Measurements from ENCODE around the gene MYBPH. TPM values are rescaled to one million over a fixed set of nuclear protein-coding genes. Genes with fewer than 3 reads are reported as not detected.

MYBPH gene
- total RNA-seq, 1 experiment from 2014 or later = not detected

DNA sequence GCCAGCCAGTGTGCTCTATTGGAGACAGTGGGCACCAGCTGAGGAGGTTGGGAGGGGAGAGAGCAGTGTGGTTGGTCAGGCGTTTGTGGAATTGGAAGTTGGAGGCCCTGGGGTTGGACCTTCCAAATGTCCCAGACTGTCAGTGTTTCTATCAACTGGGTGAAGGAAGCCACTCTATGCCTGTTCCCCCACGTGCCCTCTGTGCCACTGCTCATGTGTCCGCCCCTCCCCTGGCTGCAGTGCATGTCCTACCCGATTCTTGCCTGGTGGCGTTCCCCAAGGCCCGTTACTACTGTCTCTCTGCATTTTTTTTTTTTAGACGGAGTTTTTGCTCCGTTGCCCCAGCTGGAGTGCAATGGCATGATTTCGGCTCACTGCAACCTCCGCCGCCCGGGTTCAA is 27.0 kb downstream of the MYBPH start:
- no peak for DNase-seq (ENCODE audit: low read depth)

DNA sequence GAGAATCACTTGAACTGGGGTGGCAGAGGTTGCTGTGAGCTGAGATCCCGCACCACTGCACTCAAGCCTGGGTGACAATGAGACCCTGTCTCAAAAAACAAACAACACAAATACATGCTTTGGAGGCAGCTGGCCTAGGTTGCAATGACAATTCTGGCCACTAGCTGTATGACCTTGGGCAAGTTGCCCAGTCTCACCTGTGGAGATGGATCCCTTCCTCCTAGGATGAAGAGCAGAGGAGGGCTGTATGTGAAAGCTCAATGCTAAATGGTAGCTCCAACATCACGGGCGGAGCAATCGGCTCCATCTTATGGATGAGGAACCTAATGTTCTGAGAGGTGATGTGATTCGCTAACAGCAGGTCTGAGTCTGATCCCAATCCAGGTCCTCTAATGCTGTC is 27.5 kb downstream of the MYBPH start:
- no peak for DNase-seq (ENCODE audit: low read depth)

DNA sequence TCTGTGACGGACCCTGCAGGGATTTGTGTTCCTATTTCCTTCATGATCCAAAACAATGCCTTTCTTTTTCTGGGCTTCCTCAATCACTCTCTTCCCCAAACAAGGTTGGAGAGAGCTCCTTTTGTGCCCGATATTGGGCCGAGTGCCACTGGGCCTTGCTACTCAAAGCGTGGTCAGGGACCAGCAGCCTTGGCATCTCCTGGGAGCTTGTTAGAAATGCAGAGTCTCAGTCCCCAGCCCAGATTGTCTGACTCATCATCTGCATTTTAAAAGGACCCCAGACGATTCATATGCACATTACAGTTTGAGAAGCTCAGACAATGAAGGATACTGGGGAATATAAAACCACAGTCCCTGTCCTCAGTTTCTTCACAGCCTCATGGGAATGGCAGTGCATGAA is 28.2 kb downstream of the MYBPH start:
- no peak for DNase-seq (ENCODE audit: low read depth)

- DNase-seq (ENCODE audit: low read depth) = no peak
These were observed 29.1 kb downstream of the MYBPH start for GRCh38 chr1:203146537-203146936.

- DNase-seq (ENCODE audit: low read depth) = no peak
These were observed 29.6 kb downstream of the MYBPH start for GRCh38 chr1:203146042-203146369.

GRCh38 chr1:203145321-203146041 is 30.1 kb downstream of the MYBPH start:
- no peak for DNase-seq (ENCODE audit: low read depth)

DNA sequence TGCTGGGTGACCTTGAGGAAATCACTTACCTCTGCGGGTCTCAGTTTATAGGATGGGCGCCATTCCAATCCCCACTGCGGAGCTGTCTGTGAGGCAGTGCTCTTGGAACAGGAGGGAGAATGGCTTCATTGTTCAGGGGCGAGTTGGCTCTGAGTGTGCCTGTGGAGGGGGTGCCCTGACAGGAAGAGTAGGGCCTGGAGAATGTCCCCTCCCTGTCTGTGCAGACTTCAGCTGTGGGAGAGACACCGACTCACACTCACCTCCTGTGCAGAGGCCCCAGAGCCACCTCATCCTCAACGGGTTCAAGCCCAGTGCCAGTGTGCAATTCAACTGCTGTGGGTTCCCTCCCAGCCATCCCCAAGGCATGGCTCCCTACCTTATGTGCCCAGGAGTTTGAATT is 31.0 kb downstream of the MYBPH start:
- peak; percentile 51 for DNase-seq (ENCODE audit: low read depth)

DNA sequence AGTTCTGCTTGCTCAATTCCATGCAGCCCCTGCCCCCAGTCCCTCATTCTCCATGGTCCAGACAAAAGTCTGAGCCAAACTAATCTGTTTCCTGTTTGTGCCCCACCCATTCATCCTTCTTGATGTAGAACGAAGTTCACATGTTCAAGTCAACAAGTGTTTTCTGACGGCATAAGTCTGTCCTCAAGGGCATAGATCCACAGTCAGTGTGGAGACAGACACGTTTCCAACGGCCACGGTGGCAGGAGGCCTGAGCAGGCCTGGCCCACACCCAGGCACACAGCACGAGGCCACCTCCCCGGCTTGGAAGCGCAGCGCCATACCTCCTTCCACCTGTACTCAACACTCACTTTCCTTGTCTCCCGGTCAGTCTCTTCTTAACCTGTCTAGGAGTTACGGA is 32.0 kb downstream of the MYBPH start:
- no peak for DNase-seq (ENCODE audit: low read depth)

DNA sequence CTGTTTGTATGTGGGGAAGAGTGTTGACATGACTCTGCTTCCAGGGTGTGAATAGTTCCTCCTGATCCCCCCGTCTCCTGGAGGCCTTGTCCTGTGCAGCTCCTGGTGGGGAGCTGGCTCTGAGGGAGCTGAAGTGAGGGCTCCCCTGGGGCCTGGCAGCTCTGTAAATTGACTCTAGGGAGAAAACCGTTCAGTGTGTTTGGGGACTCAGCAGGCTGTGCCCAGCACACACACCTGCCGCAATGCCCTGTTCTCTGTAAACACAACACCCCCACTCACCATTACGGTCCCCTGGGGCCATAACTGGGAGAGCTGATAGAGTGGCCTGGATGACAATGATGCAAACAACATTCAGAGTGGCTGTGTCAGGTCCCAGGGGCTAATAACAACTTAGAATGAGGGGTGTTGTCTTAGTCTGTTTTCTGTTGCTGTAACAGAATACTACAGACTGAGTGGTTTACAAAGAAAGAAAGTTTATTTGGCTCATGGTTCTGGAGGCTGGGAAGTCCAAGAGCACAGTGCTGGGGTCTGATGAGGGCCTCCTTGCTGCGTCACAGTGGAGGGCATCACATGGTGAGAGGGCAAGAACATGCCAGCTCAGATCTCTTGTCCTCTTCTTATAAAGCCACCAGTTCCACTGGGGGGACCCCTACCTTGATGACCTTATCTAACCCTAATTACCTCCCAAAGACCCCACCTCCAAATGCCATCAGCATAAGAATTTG is 32.8 kb downstream of the MYBPH start:
- no peak for DNase-seq (ENCODE audit: low read depth)

GRCh38 chr1:203142124-203142523 is 33.5 kb downstream of the MYBPH start:
- no peak for DNase-seq (ENCODE audit: low read depth)

DNA sequence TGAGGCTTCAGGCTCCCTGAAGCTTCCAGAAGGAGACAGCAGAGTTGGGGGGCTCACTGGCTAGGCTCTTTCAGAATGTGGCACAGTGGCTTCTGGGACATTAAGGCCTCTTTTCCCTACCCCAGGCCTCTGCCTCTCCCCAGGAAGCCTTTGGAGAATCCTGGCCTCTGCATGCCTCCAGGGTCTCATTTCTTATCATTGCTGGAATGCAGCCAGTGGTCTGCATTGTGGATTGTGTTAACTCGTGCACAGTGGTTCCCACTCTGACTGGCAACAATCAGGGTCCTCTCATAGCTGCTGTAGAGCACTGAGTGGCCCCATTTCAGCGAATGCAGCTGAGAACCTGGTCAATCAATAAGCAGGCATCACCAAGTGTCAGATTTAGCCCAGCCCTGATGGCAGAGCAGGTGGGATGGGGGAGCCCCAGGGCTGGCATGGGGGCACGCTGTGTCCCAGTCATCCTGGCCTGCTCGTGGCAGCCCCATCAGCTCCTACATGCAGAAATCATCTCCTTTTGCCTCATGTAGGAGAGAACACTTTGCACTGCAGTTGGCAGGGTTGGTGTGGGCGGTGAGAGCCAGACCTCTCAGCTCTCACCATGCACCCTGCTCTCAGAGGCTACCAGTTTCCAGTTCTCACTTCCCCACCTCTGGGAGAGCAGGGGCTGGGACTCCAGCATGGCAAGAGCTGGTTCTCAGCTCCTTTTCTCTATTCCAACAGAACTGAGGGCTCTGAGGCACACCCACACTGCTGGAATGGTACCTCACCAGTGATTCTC is 34.7 kb downstream of the MYBPH start:
- no peak for DNase-seq (ENCODE audit: low read depth)

GRCh38 chr1:203139976-203140475 is 35.6 kb downstream of the MYBPH start:
- no peak for DNase-seq (ENCODE audit: low read depth)

- no peak for DNase-seq (ENCODE audit: low read depth)
These were observed 37.6 kb downstream of the MYBPH start for GRCh38 chr1:203138066-203138465.

DNA sequence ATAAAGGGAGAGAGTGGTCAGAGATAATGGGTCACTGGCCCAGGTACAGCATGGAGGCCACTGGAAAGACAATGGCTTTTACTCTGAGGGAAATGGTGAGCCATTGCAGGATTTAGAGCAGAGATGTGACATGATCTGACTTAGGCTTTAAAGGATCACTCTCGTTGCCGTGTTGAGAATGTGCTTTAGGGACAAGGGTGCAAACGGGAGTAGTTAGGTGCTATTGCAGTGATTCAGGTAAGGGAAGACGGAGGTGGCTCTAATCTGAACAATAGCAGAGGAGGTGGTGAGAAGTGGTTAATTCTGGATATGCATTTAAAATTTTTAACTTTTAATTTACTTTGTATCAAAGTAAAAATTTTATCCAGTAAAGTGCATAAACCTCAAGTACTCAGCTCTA is 38.3 kb downstream of the MYBPH start:
- DNase-seq (ENCODE audit: low read depth) = no peak

DNA sequence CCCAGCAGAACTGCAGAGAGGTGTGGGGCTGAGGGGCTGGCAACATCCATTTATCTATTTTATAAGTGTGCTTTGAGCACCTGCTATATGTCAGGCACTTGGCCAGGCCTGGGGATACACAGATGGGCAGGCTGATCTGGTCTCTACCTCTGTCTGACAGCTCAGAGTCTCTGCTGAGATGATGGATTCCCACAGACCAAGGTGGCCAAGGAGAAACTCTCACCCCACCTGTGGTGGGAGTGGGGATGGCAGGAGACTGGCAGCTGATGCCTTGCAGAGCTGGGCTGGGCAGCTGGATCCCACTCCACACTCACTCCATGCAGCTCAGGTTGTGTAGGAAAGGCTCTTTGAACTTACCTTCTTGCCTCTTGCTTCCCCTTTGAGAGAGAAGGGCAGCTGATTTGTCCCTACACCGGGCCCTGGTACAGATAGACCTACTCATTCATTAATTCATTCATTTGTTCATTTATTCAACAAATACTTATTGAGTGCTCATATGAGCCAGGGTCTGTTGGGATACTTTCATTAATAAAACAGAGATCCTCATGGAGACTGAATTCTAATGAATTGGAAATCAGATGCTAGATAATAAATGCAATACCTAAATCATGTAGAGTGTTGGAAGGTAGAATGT is 39.1 kb downstream of the MYBPH start:
- no peak for DNase-seq (ENCODE audit: low read depth)

- DNase-seq (ENCODE audit: low read depth) = peak; percentile 69
These were observed 39.9 kb downstream of the MYBPH start for GRCh38 chr1:203135636-203136305.

DNA sequence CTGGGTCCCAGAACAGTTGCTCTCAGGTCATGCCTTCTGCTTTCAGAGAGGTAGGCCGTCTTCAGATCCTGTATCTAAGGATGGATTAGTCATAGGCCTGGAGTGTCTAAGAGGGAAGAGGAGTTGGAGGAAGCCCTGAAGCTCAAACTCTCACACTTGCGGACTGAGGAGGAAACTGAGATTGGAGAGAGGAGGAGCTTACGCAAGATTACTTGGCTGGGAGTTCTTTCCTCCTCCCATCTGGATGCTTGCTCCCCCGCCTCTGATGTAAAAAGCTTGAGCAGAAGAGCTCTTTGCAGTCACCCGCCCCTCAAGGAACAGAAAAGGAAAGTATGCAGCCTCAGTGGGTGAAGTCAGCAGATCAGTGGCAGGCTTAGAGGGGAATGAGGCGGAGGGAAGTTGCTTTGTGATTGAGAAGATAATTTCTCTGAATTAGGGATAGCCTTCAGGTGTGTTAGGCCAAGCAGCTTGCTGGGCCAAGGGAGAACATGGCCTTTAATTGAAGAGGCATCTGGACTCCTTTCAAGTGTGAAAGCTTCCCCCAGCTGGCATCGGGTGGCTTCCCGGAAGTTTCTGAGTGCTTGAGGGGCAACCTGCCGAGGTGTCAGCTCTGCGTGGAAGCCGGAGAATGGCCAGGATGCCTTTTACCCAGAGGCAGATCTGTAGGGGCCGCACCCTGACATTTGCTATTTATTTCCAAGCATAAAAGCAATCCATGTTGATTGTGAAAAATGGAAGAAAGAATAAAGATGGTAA is 41.5 kb downstream of the MYBPH start:
- DNase-seq (ENCODE audit: low read depth) = no peak

DNA sequence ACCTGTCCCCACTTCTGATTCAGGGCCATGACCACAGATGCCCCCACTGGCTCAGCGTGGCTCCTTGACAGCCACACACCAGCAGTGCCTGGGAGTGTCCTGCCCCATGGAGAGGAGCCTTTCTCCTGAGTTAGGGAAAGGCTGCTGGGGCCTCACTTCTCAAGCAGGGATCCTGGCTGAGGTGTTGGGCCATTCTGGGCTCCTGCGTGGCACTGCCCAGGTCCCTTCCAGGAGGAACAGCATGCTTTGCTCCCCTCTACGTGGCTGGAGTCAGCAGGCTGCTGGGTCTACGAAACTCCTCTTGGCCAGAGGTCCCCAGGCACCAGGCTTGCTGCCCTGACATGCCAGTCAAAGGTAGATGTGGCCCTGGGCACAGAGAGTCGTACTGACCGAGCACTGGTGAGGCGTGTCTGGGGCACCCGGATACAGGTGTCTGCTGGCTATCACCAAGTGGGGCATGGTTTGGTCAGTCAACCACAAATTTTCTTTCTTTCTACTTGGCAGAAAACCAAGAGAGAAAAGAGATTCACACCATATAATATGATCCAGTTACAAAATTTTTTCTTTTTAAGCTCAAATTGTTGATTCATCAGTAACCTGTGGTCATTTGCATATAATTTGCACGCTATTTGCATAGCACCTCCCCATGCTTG is 44.0 kb downstream of the MYBPH start:
- DNase-seq (ENCODE audit: low read depth) = no peak

- no peak for DNase-seq (ENCODE audit: low read depth)
These were observed 45.2 kb downstream of the MYBPH start for GRCh38 chr1:203130358-203130985.

All from Daoy (cell line).